HG03103 (cell line): ENCODE data around the gene BMPR1A.

Experiments used
- ATAC-seq: cut with Tn5 transposase; IDR thresholded peaks from one replicate; pipeline ENCODE4 v1.9.1; 2021; ENCODE audit warnings: low read depth; ENCODE audit not compliant: unreplicated experiment

The BMPR1A gene

DNA sequence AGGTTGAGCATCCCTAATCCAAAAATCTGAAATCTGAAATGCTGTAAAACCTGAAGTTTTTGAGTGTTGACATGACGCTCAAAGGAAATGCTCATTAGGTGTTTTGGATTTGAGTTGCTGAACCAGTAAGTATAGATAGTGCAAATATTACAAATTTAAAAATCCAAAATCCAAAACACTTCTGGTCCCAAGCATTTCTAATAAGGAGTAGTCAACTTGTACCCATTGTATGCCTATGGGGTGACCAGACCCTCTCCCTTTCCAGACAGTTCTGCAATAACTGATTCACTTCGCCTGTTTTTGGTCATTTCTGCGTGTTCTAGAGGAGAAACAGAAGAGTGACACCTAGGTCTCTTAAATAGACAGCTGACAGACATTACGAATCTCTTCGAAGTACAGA is 110.7 kb downstream of the BMPR1A start:
- no peak for ATAC-seq

DNA sequence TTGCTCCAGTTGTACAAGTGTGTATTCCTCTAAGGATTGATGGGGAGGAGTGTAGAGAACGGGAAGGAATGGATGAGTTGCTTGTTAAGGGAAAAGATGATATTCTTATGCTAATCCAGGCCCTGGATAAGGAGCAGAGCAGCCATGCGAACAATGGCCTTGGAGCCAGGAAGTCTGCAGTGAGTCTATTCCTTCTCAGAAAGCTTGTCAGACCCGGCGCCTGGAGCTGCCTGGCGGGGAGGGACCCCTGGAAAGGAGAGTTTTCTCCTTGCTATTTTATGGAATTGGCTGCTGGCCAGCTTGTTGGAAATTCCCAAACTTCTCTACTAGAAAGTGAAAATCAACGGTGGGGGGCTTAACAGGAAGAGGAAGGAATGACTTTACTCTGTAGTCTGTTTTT is 111.9 kb downstream of the BMPR1A start:
- ATAC-seq, result no peak

DNA sequence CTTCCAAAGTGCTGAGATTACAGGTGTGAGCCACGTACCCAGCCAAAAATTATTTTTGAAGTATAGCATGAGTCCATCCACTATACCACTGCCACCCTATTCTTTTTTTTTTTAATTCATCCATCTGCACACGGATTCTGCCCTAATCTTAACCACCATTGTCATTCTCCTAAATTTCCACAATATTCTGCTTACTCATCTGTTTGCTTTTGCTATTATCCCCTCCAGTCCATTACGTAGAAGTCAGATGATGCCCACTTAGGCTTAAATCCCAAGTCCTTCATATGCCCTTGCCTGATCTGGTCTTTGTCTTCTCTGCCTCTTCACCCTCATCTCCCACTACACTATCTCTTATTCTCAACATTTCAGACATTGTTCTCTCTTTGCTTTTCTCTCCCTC is 114.3 kb downstream of the BMPR1A start:
- ATAC-seq, result no peak

DNA sequence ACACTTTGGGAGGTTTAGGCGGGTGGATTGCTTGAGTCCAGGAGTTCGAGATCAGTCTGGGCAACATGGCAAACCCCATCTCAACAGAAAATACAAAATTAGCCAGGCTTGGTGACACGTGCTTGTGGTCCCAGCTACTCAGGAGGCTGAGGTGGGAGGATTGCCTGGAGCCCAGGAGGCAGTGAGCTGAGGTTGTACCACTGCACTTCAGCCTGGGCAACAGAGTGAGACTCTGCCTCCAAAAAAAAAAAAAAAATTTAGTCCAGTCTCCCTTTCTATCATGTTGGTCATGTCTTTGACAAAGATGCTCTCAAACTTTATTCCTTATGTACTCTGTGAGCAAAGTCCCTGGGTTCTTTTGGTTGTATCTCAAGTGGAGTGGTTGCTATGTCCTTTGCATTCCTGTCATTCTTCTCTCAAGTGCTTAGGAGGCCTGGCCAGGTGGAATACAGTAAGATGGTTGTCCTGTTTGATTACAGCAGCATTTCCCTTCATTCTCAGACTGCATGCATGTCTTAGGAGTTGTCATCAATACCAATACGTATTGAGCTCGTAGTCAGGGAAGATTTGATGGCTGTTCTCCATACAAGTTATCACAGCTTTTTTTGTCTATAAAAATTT is 115.3 kb downstream of the BMPR1A start:
- ATAC-seq, result no peak

DNA sequence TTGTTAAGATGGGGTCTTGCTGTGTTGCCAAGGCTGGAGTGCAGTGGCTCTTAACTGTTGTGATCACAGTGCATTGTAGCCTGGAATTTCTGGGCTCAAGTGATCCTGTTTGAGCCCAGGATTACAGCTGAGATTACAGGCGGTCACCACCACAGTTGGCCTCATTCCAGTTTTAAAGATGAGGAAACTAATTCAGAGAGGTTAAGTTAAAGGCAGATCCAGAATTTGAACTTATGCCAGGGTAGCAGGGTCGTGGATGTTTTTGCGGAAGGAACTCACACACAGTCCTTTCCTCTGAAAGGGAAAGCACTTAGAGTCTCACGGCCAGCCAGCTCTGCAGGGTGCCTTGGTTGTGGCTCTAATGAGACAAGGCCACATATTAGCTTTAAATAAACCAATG is 116.3 kb downstream of the BMPR1A start:
- ATAC-seq, result no peak

DNA sequence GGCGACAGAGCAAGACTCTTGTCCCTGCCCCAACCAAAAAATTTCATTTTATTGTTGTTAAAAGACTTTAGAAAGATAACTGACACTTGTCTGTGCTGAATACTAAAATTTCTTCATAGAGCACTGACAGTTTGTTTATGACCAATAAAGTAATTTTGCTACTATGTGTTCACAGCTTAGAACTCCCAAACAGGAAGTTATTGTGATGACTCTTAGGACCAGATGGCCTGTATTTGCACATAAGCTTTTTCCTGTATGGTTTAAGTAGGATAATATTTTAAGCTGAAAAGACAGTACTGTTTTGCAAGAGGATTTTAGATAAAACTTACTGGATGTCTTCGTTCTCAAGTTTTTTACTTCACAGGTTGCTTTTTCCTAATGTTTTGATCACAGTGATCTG is 120.3 kb downstream of the BMPR1A start:
- ATAC-seq, result no peak

DNA sequence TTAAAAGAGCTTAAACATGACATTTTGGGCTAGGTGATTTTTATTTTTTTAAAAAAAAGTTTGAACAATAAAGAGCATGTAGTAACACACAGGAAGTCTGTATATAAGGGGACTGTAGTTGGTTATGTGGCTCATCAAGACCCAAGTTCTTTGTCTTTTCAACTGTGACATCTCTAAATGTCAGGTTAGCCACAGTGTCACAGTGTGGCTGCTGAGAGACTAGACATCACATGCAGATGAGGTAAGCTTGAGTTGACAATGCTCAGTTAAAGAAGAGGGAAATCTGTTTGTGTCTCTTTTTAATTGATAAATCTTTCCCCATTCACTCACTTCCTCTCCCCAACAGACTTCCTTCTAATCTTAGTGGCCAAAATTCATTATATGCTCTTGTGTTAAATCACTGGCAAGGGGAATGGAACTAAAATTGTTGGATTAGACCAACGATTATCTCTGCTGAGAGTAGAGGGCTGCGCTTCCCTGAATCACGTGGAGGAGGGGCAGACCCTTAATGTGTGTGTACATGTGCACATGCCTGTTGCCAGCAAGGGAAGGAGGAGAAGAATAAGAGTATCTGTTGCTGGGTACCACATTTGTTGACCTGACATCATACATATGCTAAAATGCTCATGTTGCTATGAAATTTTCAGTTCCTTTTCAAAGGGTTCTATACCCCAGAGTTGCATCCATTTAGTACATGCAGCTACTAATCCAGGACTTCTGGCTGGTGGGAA is 122.7 kb downstream of the BMPR1A start:
- ATAC-seq, result no peak

DNA sequence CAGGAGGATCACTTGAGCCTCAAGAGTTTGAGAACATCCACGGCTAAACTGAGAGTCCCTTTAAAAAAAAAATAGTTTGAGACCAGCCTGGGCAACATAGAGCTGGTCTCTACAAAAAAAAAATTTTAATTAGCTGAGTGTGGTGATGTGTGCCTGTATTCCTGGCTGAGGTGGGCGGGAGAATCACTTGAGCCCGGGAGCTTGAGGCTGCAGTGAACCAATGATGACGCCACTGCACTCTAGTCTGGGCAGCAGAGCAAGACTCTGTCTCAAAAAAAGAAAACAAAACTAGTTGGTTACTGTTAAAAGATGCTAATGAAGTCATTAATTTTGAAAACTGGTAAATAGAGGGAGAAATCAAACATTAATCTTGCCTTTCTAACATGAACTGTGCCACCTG is 124.6 kb downstream of the BMPR1A start:
- no peak for ATAC-seq

DNA sequence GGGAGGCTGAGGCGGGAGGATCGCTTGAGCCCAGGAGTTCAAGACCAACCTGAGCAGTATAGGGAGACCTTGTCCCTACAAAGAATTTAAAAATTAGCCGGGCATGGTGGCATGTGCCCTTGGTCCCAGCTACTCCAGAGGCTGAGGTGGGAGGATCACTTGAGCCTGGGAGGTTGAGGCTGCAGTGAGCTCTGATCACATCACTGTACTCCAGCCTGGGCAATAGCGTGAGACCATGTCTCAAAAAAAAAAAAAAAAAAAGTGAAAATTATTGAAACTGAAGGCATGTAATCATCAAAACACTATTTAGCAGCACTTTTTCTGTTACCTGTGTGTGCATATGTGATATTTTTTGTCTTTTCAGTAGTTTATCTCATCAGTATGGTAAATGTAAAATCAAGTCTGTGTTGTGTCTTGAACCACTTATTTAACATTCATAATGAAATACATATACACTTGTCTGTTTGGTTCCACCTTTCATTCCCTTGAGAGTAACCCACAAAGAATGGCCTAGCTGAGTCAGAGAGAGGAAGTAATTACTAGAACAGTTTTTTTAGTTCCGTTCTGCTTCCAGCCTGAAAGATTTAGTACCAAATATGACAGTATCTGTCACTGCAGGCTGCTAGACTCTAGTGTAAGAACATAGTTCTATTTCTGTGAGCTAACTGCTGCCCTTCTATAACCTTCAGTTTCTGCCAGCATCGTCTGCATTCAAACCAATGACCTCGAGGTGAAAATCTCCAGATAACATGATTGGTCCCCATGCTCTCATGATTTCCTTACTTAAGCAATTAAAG is 132.4 kb downstream of the BMPR1A start:
- peak; percentile 97 for ATAC-seq

DNA sequence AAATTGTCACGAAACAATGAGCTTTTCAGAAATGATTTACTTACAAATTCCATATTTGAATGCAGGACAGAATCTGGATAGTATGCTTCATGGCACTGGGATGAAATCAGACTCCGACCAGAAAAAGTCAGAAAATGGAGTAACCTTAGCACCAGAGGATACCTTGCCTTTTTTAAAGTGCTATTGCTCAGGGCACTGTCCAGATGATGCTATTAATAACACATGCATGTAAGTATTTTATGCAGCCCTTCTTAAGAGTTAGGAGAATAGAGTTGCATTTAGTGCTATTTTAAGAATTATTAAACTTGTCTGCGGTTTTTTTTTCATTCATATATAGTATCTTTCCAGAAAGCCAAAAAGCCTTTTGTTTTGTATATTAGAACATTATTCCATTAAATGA is 133.6 kb downstream of the BMPR1A start:
- ATAC-seq, result no peak

DNA sequence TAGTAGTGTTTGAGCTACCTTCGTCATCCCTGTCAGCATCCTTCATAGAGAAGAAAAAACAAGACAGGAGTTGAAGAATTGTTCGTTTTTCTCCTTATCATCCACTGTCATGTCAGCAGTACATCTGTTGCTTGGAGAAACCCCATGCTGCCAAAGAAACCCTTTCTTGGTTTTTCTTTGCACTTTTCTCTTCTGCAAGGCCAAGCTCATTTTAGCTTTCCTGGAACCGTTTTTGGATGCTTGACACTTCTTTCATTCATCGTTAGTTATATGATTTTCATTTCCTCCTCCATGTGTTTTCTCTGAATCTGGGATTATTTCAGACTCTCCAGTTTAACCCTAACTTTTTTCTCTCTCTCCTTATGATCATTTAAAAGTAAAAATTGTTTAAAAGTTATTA is 142.1 kb downstream of the BMPR1A start:
- ATAC-seq, result no peak

DNA sequence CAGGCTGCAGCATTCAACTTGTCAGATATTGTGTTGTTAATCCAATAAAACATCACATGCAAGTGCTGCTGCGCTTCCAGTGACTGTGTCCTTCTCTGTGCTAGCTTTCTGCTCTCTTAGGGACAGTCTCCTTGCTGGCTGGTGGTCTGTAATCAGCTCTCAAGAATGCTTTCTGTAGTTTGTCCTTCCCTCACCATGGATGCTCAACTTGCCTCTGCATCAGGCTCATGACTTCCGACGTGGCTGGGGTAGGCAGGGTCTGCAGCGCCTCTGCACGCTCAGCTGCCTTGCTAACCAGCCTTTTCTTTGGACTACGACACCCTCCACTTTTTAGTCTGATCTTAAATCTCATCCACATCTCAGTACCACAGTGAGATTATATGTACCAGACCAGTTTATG is 142.7 kb downstream of the BMPR1A start:
- ATAC-seq, result no peak

DNA sequence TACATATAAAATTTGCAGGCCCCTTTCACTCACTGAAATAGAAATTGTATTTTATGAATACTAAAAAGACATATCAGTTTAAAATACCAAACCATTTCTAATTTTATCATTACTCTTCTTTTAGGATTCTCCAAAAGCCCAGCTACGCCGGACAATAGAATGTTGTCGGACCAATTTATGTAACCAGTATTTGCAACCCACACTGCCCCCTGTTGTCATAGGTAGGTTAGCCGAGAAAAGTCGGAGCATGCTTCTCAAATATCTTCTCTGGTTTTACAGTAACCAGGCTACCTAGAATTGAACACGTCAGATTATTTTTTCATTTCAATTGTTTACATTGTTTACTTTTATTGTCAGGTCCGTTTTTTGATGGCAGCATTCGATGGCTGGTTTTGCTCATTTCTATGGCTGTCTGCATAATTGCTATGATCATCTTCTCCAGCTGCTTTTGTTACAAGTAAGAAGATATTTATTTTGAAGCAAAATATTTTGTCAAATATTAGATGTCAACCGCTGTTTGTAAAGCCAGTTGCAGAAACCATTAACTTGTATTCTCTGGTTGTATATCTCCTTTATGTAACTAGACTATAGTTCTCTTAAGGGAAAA is 143.4 kb downstream of the BMPR1A start:
- no peak for ATAC-seq

DNA sequence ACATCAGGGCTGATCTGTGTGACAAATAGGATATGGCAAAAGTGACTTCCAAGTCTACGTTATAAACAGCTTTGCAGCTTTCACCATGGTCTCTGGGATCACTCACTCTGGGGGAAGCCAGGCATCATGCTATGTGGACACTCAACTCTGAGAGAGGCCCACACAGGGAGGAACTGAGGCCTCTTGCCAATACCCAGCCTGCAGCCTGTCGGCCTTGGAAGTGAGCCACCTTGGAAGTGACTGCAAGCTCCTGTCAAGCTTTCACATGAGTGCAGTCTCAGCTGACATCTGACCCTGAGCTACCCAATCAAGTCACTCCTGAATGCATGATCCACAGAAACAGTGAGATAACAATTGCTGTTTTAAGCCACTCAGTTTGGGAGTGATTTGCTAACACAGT is 144.5 kb downstream of the BMPR1A start:
- ATAC-seq, result no peak

DNA sequence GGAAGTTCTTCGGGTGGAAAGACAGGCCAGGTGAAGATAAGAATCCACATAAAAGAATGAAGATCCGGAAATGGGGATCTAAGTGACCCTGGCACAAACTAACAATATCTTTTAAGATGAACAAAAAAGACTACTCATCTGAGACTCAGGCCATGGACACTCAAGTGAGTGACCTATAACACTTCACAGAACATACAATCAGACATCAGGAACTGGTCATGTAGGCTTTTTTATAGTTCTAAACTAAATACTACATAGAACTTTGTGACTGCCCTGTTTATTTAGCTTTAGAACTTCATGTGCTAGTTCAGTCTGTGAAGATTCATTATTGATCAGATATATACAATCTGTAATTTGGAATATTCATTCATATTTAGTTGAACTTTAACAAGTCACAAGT is 148.2 kb downstream of the BMPR1A start:
- no peak for ATAC-seq

DNA sequence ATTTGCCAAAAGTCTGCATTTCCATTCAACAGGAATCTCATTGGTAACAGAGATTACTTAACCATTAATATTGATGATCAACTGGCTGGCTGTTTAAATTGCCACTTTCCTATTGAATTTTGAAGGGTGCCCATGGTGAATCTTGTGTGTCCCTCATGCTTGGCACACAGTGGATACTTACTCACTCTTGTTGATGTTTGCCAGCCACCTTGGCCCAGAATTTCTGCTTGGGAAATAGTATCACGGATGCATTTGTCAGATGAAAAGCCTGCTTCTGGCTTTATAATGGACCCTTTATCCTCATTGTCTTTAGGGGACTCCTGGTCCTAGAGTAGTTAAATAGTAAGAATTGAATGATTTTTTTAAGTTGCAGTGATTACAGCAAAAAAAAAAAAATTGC is 149.0 kb downstream of the BMPR1A start:
- ATAC-seq, result no peak

DNA sequence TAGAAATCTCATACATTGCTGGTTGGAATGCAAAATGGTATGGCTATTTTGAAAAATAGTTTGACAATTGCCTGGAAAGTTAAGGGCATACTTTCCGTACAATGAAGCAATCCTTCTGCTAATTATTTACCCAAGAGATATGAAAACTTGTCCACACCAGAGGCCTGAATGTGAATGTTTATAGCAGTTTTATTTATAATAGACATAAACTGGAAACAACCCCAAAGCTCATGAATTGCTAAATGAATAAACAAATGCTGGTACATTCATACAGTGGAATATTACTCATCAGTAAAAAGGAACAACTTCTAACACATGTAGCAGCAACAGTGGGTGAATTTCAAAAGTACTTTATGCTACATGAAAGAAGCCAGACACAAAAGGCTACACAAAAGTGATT is 158.3 kb downstream of the BMPR1A start:
- ATAC-seq, result no peak

DNA sequence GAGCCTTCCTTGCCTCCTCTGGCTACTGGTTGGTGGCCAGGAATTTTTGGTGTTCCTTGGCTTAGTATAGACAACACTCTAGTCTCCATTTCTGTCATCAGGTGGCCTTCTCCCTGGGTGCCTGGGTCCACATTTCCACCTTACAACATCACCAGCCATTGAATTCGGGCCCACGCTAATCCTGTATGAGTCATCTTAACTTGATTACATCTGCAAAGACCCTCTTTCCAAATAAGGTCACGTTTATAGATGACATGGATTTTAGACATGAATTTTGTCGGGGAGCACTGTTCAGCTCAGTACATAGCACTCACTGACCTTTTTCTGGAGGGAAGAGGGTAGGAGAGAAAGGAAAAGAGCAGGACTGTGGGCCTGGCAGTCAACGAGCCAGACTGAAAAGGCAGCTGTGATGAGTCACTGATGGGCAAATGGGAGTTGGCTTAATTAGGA is 161.6 kb downstream of the BMPR1A start:
- no peak for ATAC-seq

DNA sequence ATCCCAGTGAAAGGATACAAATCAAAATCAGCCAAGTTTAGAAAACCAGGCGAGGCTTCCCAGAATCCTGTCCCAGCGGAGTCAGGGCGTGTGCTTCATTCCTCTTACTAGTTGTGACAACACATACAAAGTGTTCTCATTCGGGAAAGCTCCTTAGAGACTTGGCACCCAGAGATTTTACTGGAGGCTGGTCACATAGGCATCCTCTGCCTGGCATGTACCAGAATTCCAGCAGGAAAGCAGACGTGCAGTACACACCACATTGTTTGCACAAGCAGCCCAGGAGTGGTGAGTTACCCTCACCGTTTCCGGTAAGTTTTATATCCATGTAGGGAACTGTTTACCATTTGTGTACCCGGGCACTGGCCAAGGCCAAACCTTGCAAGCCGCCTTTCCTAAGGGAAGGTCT is 166.1 kb downstream of the BMPR1A start:
- no peak for ATAC-seq

DNA sequence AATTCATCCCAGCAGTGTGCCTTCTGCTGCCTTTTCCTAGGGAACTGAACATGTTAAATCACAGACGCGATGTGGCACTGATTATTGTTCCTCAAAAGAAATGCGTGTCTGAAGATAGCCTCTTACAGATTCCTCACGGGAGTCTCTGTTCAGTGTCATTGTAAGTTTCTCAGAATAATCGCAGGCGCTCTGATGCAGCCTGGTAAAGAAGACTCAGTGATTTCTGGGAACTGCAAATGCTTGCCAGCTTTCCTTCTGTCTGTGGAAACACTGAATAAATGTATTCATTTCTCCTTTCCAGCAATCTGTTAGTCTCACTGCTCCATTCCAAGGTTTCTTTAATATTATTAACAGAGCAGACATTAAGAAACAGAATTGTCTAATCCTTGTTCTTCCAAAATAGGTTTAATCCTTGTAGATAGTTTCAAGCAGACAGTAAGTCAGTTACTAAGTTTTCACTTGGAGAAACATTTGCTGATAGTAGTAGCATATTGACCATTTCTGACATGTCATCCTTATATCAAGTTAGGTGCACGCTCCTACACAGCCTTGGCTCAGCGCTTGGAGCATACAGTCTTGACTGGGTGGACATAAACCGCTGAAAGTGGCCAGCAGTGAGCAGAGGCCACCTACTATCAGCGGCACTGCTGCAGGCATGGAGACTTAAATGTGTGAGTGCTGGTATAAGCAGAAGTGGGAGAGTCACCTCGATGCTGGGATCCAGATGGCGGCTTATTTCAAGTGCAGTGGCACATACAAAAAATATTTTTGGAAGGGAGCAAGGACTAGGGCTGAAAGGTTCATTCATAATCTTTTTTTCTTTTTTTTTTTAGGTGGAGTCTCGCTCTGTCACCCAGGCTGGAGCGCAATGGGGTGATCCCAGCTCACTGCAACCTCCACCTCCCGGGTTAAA is 173.3 kb downstream of the BMPR1A start:
- ATAC-seq, result no peak
